Skin epidermis (tissue), 12 donors: ENCODE results near the gene ARHGAP24.

Source experiments
- H3K27ac ChIP-seq, 21 experiments: fragments of 200-600 bp; sonication (generic) in 11 of 21; one replicate each; pipeline ENCODE4 v1.5.0; 2020; ENCODE audit warnings: mild to moderate bottlenecking in 3 of 21, inconsistent platforms in 2 of 21, moderate library complexity in 2 of 21
- H3K4me3 ChIP-seq, 7 experiments: fragments of 200-600 bp; sonication (generic) in 2 of 7; one replicate each; pipeline ENCODE4 v1.5.0; 2020; ENCODE audit warnings: inconsistent platforms in 2 of 7, mild to moderate bottlenecking in 2 of 7, moderate library complexity in 1 of 7

ARHGAP24 gene

DNA sequence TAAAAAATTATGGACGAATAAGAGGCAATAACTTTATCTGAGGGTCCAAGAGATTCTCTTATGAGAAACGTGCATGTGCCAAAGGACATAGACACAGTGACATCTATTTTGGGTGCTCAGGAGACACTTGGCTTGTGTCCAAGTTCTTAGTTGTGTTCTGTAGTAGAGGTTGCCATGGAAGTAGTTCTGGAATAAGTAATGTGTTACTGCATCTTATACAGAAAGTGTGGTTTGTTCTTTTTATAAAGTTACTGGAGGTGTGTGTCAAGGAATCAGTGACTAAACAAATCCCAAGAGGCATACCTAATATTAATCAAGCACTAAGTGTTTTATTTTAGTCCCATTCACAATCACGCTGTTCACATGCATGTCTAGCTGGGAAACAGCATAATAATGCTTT, 305.7 kb downstream of the ARHGAP24 start:
- Histone ChIP-seq H3K27ac (peak overlapping the region in 2 of 21 experiments; percentile 1 to 82), H3K4me3 (no peak overlapping the region)

DNA sequence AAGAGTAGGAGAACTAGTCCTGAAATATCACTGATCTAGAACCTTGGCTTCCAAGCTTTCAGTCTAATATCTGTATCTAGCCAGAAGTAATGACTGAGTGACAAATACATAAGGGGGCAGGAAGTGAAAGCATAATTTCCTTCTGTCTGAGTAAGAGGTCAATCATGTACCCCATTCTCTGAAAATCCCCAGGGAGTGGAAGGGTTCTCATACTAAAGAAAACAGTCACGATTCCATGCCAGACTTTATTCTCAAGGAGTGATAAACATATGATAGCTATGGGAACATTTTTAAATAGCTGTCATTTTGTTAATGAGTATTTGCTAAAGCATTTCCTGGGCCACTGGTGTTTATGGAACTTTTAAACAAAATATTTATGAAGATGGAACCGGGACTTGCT, 308.5 kb downstream of the ARHGAP24 start:
- H3K27ac ChIP-seq: peak overlapping the region in 2 of 21 experiments; percentile 57 to 76

DNA sequence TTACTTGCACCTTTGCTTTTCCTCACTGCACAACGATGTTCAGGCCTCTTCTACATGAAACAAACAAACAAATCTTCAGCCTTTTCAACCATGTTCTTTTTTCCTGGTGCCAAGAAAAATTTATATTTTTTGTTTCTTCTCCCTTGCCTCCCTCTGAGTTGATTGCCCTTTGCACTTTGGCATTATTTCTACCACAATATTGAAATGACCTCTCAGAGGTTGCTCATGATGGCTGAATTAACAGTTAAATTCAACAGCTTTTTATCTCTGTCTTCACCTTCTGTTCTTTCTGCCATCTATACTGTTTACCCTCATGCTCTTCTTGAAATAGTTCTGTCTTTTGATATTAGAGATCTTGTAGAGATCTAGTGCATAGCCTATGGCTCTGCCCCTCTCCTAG, 308.9 kb downstream of the ARHGAP24 start:
- Histone ChIP-seq H3K27ac (peak overlapping the region in 4 of 21 experiments; percentile 23 to 76 (median 46)), H3K4me3 (no peak overlapping the region)

More for the DNA sequence above, 308.5 kb downstream of the ARHGAP24 start:
- no peak overlapping the region for H3K4me3 ChIP-seq

DNA sequence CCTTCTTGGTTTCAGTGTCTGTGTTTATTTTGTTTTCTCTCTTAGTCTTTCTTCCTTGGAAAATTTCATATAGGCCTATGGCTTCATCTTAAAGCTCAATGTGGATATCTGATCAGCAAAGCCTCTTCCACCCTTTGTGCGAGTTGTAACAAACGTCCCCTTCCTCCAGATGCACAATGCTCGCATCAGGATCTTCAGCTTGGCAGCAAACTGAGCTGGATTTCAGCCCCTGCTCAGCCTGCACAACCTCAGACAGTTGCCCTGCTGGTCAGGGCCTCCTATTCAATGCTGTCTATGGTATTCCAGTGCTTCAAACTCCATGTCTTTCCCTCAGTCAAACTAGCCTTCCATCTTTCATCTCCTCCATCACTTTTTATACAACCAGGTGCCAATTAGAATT, 309.4 kb downstream of the ARHGAP24 start:
- Histone ChIP-seq H3K27ac (peak overlapping the region in 4 of 21 experiments; percentile 23 to 76 (median 46)), H3K4me3 (no peak overlapping the region)

DNA sequence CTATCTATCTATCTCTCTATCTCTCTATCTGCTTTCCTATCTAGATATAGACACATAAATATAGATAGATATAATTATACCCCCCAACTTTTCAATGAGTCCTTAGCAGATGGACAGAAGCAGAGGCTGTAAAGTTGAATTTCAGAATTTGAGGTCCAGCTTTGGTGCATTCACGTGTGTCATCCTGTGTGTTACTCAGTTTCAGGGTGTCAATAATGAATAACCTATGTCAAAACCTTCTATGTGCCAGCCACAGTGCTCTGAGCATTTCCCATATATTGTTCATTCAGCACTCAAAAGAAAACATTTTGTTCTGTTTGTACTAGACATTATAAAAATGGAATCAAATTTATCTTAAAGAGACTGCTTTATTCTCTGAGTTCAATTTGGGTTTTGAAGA, 310.0 kb downstream of the ARHGAP24 start:
- peak overlapping the region in 1 of 21 experiments; percentile 76 for H3K27ac ChIP-seq

DNA sequence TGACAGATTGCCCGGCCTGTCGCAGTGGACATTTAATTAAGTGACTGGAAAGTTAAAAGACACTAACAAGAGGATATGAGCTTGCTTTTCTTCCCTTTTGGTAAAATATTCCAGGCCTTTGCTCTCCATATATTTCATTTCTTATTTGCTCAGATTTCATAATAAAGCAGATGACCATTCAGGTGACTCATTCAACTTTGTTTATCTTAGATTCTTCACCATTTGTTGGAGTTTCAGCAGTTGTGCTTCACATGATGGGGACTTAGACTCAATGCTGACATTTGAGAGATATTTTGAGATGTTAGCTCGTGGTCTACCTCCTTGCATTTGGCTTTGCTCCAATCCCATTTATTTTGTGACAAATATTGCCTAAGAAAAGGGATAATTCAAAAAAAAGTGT, 312.2 kb downstream of the ARHGAP24 start:
- peak overlapping the region in 3 of 21 experiments; percentile 25 to 78 (median 50) for H3K27ac ChIP-seq
- H3K4me3 ChIP-seq: no peak overlapping the region

More for the DNA sequence above, 310.0 kb downstream of the ARHGAP24 start:
- no peak overlapping the region for H3K4me3 ChIP-seq

DNA sequence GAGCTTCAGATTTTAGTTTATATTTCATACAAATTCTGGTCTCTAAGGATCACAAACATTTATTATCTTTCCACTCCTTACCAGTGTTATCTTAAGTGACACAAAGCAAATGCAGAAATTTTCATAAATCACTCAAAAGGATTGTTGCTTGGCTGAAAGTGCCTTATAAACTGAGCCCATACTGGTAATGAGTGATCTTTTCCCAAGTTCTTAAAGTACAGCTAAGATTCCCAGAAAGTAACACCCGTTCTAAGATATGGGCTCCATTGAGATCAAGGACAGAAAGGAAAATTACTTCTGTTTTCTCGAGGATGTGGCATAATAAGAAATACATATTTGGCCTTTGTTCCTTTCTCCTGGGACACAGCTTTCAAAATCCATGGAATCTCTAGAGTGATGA, 313.7 kb downstream of the ARHGAP24 start:
- no peak overlapping the region for H3K4me3 ChIP-seq
- H3K27ac ChIP-seq: no peak overlapping the region

DNA sequence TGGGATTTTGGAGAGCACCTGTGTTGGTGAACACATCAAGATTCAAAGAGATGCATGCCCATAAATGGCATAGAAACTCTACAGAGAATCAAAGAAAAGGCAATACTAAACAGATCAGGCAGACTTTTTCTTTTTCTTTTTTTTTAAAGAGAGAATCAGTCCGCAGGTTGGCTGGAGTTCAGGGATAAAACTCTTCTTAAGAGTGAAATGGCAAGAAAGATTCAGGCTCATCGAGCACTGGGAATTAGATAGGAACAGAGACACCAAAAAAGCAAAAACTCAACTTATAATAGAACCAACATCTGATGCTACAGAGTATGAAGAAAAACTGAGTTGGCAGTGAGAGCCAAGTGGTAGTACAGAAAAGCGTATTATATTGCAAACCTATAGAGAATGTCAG, 314.3 kb downstream of the ARHGAP24 start:
- H3K27ac ChIP-seq: no peak overlapping the region

DNA sequence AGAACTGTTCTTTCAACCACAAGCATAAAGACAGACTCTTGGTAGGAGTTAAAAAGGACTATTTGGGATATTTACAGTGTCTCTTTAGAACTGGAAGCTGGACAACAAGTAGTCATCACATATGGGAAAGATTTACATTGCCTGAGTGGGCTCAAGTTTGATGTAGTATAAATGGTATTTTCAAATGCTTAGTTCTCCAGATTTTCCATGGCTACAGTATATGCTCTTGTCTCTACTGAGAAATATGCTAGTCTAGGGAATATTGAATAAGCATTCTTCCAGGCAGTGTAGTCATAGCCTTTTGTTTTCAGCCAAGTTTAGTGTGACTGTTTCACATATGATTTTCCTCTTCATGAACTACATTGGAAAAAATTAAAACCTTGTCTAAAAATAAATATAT, 315.6 kb downstream of the ARHGAP24 start:
- H3K27ac ChIP-seq: peak overlapping the region in 3 of 21 experiments; percentile 17 to 33 (median 22)
- no peak overlapping the region for H3K4me3 ChIP-seq

More for the DNA sequence above, 314.3 kb downstream of the ARHGAP24 start:
- no peak overlapping the region for H3K4me3 ChIP-seq

DNA sequence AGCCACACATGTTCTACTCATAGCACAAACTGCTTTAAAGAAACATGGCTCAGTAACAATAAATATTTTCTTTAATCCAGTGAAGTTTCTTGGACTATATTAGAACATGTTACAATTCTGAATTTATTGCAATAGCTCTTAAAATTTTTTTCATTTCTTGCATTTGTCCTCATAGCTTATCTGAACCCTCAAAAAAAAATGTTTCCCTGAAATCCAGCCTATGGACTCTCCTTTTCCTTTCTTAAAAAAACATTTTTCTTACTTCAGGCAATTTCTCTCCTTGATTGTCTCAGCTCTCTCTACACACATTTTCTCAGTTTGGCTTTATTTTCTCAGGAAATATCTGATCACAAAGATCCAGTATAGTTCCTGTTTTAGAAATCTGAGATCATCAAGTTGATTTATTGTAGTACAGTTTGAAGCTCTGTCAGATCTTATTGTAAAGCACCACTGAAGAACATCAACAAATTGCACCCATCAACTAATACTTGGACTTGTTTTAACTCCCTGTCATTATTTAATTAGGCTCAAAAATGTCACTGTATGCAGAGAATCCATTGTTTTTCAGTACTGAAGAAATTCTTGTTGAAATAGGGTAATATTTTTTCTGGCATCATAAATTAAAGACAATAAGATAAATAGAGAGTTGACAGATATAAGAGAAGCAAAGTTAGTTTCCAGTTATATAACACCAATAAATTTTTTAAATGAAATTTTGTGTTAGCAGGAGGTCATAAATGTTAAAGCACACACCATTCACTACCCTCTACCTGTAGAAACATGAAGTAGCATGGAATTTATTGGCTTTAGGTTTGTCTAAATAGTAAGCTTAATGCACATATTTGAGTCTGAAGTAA, 317.7 kb downstream of the ARHGAP24 start:
- Histone ChIP-seq H3K4me3 (no peak overlapping the region), H3K27ac (peak overlapping the region in 4 of 21 experiments; percentile 2 to 18 (median 10))

DNA sequence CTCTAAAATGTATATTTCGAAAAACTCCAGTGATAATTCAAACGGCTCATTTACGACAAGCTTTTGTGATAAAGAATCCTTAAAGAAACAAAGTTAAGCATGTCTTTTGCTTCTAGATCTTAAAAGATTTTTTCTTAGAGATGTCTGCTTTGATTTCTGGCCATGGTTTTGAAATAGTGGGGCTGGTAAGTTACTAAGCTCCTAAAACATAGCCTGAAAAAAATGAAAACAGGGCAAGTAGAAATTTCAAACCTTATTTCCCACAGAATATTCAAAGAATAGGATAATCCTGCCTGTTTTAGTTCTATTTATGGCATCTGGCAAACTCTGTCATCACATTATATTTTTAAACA, 318.3 kb downstream of the ARHGAP24 start:
- Histone ChIP-seq H3K27ac (peak overlapping the region in 3 of 21 experiments; percentile 2 to 18 (median 17)), H3K4me3 (no peak overlapping the region)

DNA sequence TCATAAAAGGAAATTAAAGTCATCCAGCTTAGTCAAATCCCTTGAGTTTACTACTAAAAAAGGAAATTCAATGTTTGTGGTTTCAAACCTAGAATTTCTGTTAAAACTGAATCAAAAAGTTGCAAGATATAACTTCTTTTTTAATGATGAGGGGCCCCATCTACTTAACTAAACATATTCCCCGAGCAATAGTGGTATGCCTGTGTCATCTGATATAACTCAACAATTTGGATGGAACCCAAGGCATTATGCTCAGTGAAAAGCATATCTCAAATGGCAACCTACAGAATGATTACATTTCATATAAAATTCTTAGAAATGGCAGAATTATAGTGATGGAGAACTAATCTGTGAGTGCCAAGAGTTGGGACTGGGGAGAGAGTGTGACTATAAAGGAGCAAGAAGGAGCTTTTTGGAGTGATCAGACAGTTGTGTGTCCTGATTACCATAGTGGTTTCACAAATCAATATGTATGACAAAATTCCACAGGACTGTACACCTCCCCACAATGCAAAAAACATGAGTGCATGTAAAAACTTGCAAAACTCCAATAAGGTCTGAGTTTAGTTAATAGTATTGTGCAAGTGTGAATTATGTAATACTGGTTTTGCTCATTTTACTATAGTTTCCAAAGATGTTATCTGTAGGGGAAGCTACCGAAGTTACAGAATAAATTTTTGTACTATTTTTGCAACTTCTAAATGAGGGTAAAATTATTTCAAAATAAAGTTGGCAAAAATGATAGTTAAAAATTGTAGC, 323.2 kb downstream of the ARHGAP24 start:
- Histone ChIP-seq H3K4me3 (no peak overlapping the region), H3K27ac (no peak overlapping the region)

DNA sequence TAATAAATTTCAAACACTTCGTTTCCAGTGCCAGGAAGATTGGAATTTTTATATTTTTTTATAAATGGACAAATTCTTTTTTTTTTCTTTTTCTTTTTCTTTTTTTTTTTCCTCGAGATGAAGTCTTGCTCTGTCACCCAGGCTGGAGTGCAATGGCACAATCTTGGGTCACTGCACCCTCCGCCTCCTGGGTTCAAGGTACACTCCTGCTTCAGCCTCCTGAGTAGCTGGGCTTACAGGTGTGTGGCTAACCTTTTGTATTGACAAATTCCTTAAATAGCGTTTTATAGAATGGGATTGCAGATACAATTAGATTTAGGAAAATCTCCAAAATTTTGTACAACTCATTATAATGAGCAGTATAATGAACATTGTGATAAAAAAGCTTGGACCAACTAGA, 328.9 kb downstream of the ARHGAP24 start:
- no peak overlapping the region for H3K4me3 ChIP-seq
- H3K27ac ChIP-seq: no peak overlapping the region

DNA sequence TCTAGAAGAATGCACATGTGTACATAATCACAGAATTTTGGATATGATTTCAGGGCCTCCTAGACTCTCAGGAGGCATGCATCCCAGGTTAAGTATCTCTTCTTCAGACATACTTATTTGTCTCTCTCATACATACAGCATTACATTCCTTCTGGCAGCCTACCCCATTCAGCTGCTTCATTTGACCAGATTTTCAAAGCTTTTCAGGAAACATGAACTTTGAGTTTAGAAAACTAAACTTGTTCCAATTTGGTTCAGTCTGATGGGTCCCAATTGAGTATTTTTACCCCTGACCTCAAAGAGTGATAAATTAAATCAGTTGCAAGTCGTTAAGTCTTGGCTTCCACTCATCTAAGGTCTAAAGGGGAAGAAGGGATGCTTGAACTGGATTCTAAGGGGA, 330.9 kb downstream of the ARHGAP24 start:
- no peak overlapping the region for H3K4me3 ChIP-seq
- H3K27ac ChIP-seq: no peak overlapping the region

DNA sequence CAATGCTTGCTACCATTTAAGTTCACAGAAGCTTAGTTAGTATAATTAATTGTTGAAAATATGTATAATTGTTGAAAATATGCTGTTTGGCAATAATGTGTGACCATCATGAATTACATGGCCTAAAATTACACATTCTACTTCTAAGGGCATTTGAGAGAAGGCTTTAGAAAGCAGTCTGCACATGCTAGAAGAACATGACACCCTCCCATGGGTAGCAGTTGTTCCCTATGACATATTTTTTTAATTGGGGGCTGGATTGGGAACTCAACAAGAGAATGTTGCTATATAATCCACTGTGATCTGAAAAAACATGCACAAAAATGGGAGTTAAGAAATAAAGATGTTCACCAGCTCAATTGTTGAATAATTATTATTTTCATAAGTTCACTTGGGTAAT, 331.4 kb downstream of the ARHGAP24 start:
- no peak overlapping the region for H3K4me3 ChIP-seq
- H3K27ac ChIP-seq: peak overlapping the region in 1 of 21 experiments; percentile 7

DNA sequence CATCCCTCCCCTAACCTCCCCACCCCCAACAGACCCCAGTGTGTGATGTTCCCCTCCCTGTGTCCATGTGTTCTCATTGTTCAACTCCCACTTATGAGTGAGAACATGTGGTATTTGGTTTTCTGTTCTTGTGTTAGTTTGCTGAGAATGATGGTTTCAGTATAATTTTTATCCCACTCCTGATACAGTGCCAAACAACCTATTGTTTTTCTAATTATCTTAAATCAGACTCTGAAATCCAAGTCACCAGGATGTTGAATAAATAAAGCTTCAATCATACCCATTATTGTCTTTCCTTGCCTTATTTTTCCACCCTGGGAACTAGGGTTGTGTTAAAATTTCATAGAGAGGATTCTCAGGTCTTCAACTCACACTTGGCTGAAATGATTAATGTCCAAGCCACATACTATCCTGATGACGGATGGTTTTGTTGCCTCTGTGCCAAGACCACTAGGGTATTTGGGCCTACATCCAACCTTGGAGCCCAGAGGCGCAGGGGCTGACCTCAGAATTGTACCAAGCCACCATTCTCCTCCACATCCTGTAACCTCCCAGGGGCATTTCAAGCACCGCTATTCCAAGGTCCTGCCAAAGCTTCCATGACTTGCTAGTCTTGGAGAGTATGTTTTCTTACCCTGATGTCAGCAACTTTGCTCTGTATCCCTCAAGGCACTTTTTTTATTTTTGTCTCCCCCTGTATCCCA, 332.4 kb downstream of the ARHGAP24 start:
- no peak overlapping the region for H3K4me3 ChIP-seq
- H3K27ac ChIP-seq: peak overlapping the region in 3 of 21 experiments; percentile 15 to 41 (median 35)

DNA sequence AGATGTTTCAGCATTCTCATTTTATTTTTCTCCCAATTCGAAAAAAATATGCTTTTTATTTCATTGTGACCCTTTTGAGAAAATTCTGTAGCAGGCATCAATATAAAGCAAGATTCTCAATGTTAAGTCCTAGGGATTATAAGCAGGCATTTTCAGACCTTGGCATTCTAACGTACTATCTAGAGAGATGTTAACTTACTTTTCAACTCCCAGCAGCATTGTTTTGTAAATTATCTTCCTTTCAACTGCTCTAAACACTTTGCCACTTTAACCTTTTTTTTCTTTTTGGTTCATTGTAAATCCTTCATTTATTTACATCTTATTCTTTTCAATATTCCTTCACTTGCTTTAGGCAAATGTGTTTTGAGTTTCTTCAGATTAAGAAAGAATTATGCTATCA, 333.2 kb downstream of the ARHGAP24 start:
- peak overlapping the region in 2 of 21 experiments; percentile 35 to 41 for H3K27ac ChIP-seq
- H3K4me3 ChIP-seq: no peak overlapping the region

DNA sequence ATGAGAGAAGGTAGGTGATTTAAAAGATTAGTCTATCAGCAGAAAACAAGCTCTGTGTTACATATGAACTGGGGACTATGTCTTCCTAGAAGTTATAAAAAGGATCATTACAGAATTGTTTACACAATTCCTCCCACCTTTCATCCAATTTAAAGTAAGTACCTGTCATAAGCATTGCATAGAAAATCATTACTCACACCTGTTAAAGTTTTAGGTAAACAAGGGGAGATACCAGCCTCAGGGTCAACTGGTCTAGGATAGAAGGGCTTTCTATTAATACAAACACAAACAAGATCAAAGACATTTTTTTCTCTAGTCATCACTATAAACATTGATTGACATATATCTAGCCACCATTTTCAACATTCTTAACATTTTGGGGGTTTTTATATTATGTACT, 333.9 kb downstream of the ARHGAP24 start:
- Histone ChIP-seq H3K4me3 (no peak overlapping the region), H3K27ac (no peak overlapping the region)

DNA sequence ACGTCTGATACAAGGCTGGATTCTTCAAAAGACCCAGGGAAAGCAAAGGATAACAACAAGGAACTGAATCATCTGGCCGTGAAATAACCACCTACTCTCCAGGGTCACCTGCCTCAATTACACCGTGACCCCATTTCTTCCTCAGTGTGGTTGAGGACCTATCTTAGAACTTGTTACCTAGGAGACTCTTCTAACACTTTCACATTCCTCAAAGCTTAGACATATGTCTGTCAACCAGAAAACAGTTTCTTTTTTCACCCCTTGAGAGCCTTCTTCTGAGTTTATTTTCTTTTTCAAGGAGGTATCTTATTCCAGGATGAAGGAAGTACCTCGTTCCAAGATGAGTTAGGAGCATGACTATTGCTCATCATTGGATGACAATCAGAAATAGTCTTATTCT, 337.8 kb downstream of the ARHGAP24 start:
- Histone ChIP-seq H3K4me3 (no peak overlapping the region), H3K27ac (peak overlapping the region in 1 of 21 experiments; percentile 20)

DNA sequence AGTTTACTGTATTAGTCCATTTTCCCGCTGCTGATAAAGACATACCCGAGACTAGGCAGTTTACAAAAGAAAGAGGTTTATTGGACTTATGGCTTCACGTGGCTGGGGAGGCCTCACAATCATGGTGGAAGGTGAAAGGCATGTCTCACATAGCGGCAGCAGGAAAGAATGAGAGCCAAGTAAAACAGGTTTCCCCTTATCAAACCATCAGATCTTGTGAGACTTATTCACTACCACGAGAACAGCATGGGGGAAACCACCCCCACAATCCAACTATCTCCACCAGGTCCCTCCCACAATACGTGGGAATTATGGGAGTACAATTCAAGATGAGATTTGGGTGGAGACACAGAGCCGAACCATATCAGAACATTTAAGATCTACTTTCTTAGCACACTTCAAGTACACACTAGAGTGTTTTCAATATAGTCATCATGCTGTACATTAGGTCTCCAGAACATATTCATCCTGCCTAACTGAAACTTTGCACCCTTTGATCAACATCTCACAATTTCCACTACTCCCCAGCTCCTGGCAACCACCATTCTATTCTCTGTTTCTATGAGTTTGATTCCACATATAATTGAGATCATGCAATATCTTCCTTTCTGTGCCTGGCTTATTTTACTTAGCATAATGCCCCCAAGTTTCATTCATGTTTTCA, 341.0 kb downstream of the ARHGAP24 start:
- H3K27ac ChIP-seq: no peak overlapping the region
- no peak overlapping the region for H3K4me3 ChIP-seq
